ENCODE results near the gene UPK2. TPM values are rescaled to one million over a fixed set of nuclear protein-coding genes. Genes with fewer than 3 reads are reported as not detected.

Gene UPK2
- total and polyA plus RNA-seq, 2 of the 13 experiments (the other 11 are each of a cell fraction or from before 2014, with no cell fraction given) = not detected

GRCh38 chr11:118929501-118930093, 26.5 kb upstream of the UPK2 start (continued):
- TF ChIP-seq AHDC1 (CRISPR knock-in tag; IDR thresholded peaks at IDR 0.05; ENCODE audit: borderline replicate concordance) (no peak), SP1 (IDR thresholded peaks at IDR 0.05) (no peak), SP1 (CRISPR knock-in tag; IDR thresholded peaks at IDR 0.05) (0 out of 2 replicates have a peak, but pooled peaks have one; percentile 23), ZNF75D (CRISPR knock-in tag; IDR thresholded peaks at IDR 0.05; ENCODE audit: borderline replicate concordance) (no peak), USF2 (IDR thresholded peaks at IDR 0.05; ENCODE audit: low read depth, low read length) (no peak), USF2 (CRISPR knock-in tag; IDR thresholded peaks at IDR 0.05; ENCODE audit: borderline replicate concordance) (no peak), ZNF441 (CRISPR knock-in tag; IDR thresholded peaks at IDR 0.05; ENCODE audit: borderline replicate concordance) (no peak), FOSL1 (CRISPR knock-in tag; IDR thresholded peaks at IDR 0.05; ENCODE audit: borderline replicate concordance) (no peak), NR3C1 (CRISPR knock-in tag; IDR thresholded peaks at IDR 0.05) (no peak), ZNF503 (CRISPR knock-in tag; IDR thresholded peaks at IDR 0.05) (no peak), ZNF670 (CRISPR knock-in tag; IDR thresholded peaks at IDR 0.05; ENCODE audit: borderline replicate concordance) (no peak), ZNF414 (CRISPR knock-in tag; IDR thresholded peaks at IDR 0.05) (peak; percentile 39; the same call in 1 of the 2 replicates), BCLAF1 (IDR thresholded peaks at IDR 0.05) (no peak), RXRA (CRISPR knock-in tag; IDR thresholded peaks at IDR 0.05) (no peak), TEAD3 (CRISPR knock-in tag; optimal IDR thresholded peaks at IDR 0.05; ENCODE audit: borderline replicate concordance) (no peak), ZNF589 (CRISPR knock-in tag; conservative IDR thresholded peaks at IDR 0.05) (0 out of 2 replicates have a peak, but pooled peaks have one; percentile 9), MLLT10 (CRISPR knock-in tag; IDR thresholded peaks at IDR 0.05) (no peak)

Measured in HepG2 (cell line).